ENCODE measurements around the gene PALLD.

PALLD gene

GRCh38 chr4:168852933-168853713, 356.3 kb downstream of the PALLD start:
- no peak for DNase-seq (ENCODE audit: low read depth)

DNA sequence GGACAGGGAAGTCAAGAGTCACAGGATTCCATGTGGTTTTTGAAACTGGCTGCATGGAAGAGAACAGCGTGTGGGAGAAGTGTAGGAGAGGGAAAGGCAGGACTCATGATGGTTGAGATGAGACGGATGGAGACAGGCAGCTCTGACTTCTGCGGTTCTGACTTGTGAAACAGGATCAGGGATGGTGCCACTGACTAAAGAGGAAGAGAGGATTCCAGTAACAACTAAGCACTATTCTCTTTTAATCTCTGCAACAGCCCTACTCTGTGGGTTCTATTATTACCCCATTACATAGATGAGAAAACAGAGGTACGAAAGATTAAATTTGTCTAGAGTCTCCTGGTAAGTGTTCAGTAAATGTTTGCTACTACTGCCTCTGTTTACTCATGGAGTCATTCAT, 356.9 kb downstream of the PALLD start:
- no peak for DNase-seq (ENCODE audit: low read depth)

DNA sequence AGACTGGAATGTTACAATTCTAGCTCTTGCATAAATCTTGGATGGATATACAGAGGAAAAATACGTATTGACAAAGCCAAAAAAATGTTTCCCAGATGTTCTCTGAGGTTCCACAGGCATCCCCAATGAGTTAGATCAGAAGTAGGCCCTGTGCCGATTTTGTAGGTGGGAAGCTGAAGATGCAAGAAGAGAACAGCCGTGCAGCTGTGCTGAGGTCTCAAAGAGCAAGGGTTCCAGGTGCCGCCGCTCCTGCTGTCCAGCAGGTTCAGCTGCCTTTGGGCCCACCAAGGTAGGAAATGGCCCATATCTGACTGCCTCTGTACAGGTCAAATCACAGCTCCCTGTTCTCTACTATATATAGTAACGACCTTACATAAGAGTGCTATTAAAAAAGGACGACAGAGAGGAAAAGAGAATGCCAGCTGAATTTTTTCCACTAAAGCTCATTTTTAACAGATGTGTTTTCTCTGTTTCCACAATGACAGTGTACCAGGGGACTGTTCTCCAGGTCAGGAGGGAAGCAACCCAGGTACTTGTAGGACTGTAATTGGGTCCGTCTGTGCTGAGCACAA, 357.6 kb downstream of the PALLD start:
- DNase-seq (ENCODE audit: low read depth), result no peak

DNA sequence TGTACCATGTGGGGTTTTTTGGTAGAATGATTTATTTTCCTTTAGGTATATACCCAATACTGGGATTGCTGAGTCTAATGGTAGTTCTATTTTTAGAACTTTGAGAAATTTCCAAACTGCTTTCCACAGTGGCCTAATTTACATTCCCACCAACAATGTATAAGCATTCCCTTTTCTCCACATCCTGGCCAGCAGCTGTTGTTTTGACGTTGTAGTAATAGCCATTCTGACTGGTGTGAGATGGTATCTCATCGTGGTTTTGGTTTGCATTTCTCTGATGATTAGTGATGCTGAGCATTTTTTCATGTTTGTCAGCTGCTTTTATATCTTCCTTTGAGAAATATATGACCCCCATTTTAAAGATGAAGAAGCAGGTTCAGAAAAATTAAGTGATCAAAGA, 359.5 kb downstream of the PALLD start:
- no peak for DNase-seq (ENCODE audit: low read depth)

- DNase-seq (ENCODE audit: low read depth), result no peak
Observed at GRCh38 chr4:168857009-168857408, 360.2 kb downstream of the PALLD start.

GRCh38 chr4:168857546-168858314, 360.9 kb downstream of the PALLD start:
- DNase-seq (ENCODE audit: low read depth), result no peak

DNA sequence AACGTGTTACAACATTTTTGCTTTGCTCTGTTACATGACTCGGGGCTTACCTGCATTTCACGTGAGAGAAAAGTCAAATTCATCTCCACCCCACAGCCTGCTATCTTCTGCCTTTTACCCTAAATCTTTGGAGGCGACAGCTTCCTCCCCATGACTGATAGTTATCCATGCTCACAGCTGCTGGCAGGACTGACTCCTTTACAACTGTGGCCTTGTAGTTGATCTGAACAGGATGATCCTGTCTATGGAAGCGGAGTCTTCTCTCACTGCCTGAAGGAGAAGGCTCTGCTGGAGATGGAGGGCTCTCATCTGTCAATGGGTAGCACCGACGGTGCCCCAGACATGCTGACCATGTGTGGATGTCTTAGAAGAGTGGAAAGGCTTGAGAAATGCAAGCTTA, 362.2 kb downstream of the PALLD start:
- no peak for DNase-seq (ENCODE audit: low read depth)

DNA sequence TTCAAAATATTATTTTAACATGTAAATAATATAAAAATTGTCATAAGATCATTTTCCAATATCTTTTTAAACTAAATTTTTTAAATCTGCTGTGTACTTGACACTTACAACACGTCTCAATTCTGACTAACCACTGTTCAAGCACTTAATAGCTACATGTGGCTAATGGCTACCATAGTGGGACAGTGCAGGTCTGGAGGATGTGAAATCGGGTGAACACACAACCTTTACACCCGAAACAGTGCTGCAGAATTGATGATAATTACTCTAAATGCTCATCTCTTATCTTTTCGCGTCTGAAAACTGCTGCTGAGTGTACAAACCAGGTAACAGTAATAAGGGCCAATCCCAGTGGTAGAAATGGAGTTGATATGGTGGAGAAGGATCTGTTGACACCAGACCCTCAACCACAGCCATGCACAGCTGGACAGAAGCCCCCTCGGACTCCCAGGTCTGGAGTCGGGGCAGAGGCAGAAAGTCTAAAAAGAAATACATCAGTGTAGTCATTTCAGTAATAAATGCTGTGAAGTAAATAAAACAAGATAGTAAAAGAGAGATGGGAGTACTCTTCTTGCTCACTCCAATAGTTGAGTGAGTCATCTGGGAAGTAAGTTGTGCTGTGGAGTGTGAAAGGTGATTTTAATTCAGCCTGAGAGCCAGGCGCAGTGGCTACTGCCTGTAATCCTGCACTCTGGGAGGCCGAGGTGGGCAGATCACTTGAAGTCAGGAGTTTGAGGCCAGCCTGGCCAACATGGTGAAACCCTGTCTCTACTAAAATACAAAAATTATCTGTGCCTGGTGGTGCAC, 363.2 kb downstream of the PALLD start:
- DNase-seq (ENCODE audit: low read depth), result no peak

GRCh38 chr4:168860827-168861226, 364.0 kb downstream of the PALLD start:
- DNase-seq (ENCODE audit: low read depth), result no peak

DNA sequence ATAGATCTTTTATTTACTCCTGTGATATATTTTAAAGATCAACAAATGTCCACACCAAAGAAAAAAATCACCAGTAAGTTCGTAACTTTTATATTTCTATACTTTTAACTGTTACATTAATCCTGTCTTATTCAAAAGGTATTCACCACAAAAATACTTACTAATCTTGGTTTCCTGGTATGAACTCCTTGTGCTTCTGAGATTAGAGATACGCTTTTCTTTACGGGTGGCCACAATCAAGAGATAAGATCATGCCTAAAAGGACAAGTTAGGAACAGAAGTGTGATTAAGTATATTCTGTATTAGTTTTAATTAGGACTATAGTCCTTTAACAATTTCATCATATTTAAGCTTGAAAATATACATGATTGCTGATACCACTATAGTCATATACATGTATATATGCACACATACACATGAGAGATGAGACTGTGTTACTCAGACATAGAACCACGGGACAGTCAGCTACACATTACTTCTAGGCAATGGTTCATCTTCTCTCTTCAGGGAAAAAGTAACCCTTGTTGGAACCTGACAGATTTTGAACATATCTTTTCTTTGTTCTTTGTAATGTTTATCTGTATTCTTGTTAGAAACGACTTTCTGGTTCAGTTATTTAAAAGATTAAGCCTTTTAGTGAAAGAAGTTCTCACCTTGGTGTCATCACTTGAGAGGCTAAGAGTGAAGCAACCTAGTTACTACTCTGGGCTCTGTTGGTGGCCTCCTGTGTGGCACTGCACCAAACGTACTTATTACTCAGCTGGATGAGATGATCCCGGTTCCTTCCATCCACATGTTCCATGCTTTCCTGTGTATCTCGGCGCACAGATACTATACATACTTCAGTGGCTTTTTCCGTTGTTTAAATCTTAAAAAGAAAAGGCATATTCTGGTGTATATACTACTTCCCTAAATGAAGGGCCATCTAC, 367.1 kb downstream of the PALLD start:
- DNase-seq (ENCODE audit: low read depth), result no peak

- no peak for DNase-seq (ENCODE audit: low read depth)
Observed at GRCh38 chr4:168864821-168865541, 368.1 kb downstream of the PALLD start.

DNA sequence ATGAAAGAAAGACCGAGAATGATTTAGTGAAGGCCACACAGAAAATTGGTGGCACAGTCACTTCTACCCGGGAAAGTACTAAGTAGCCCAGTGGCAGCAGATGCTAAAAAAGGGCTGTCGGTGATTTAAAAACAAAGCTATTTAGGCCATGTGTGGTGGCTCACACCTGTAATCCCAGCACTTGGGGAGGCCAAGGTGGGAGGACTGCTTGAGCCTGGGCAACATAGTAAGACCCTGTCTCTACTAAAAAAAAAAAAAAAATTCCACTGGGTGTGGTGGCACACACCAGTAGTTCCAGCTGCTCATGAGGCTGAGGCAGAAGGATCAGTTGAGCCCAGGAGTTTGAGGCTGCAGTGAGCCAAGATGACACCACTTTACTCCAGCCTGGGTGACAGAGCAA, 369.0 kb downstream of the PALLD start:
- DNase-seq (ENCODE audit: low read depth), result no peak

- DNase-seq (ENCODE audit: low read depth), result no peak
Observed at GRCh38 chr4:168866635-168867034, 369.8 kb downstream of the PALLD start.

DNA sequence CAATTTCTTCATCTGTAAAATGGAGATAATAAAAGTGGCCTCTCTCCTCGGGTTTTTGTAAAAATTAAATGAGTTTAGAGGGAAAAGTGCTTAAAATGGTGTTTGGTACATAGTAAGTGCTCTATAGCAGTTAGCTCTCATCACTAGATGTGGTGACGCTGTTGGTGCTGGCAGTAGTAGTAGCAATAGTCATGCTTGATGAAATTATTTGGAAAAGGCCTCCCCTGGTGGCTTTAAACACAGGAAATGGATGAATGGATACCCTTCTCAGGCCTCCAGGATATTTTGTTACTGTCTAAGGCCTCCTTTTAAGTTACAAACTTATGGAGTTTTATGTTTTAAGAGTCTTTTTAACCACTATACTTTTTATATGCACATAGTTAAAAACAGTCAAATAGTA, 370.3 kb downstream of the PALLD start:
- DNase-seq (ENCODE audit: low read depth), result no peak

GRCh38 chr4:168868044-168868781, 371.4 kb downstream of the PALLD start:
- DNase-seq (ENCODE audit: low read depth), result no peak

GRCh38 chr4:168868802-168869201, 371.9 kb downstream of the PALLD start:
- DNase-seq (ENCODE audit: low read depth), result no peak

- DNase-seq (ENCODE audit: low read depth), result no peak
Observed at GRCh38 chr4:168870004-168870403, 373.2 kb downstream of the PALLD start.

- DNase-seq (ENCODE audit: low read depth), result no peak
Observed at GRCh38 chr4:168871632-168872031, 374.8 kb downstream of the PALLD start.

GRCh38 chr4:168874083-168874482, 377.2 kb downstream of the PALLD start:
- no peak for DNase-seq (ENCODE audit: low read depth)

DNA sequence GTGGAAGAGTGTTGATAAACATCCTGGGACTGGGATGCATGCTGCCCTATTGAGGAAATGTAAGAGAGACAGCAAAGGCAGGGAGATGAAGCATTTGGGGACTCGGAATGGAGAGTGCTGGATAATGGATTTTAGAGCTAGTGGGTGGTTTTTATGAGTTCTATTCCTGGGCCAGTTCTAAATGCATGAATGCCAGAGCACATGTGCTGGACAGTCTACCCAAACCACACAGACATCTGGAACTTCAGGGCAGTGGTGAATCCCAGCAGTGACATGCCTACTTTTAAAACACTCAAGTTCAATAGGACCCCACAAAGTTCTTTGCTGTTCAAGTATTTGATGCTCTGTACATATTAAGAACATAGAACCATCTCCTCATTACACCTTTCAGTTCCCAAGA, 379.3 kb downstream of the PALLD start:
- DNase-seq (ENCODE audit: low read depth), result no peak

Measured in HS-27A (cell line).